ENCODE measurements around the gene PKD2L1. TPM values are rescaled to one million over a fixed set of nuclear protein-coding genes. Genes with fewer than 3 reads are reported as not detected.
"Not testable (repeated sequence)": the region's sequence is repeated elsewhere in the genome, so short reads cannot be mapped to it uniquely, and the experiment has no call there.

The PKD2L1 gene
- total RNA-seq: under 1 TPM in 1 of 2 donors, not detected in 1; 0.44 TPM
- long read RNA-seq: 0 reads

GRCh38 chr10:100330079-100330478, at the start of gene PKD2L1:
Gene PKD2L1, minus strand, starts transcription at chr10:100330228. Its CDS starts 125 bp downstream, at chr10:100330103.
- ATAC-seq (no peak), DNase-seq (no peak)
- intact Hi-C loops (cut with DNase I): loop anchor here in 1 of 2 donors (10.0 kb wide), 1 partner anchor 545 kb away; no protein-coding TSS in a partner anchor

GRCh38 chr10:100377830-100378229, 47.8 kb upstream of the PKD2L1 start:
- no peak for ATAC-seq
- DNase-seq: no peak
- intact Hi-C loops (cut with DNase I): no loop called here

- intact Hi-C loops (cut with DNase I); ATAC-seq: not testable (repeated sequence)
Measured at GRCh38 chr10:100376656-100377055, 46.6 kb upstream of the PKD2L1 start.

GRCh38 chr10:100374677-100375353, 44.8 kb upstream of the PKD2L1 start:
- intact Hi-C loops (cut with DNase I); DNase-seq; ATAC-seq: not testable (repeated sequence)

More at GRCh38 chr10:100376656-100377055, 46.6 kb upstream of the PKD2L1 start:
- DNase-seq: not testable (repeated sequence)

GRCh38 chr10:100374200-100374655, 44.2 kb upstream of the PKD2L1 start:
- intact Hi-C loops (cut with DNase I): no loop called here
- DNase-seq (no peak), ATAC-seq (no peak)

- intact Hi-C loops (cut with DNase I): no loop called here
- DNase-seq: peak; percentile 98
- ATAC-seq: peak; percentile 96 to 97
Measured at GRCh38 chr10:100373298-100374199, 43.5 kb upstream of the PKD2L1 start.

- ATAC-seq: no peak
- no peak for DNase-seq
- intact Hi-C loops (cut with DNase I): no loop called here
Measured at GRCh38 chr10:100372415-100373297, 42.6 kb upstream of the PKD2L1 start.

GRCh38 chr10:100371482-100372027, 41.5 kb upstream of the PKD2L1 start:
- ATAC-seq: no peak
- intact Hi-C loops (cut with DNase I): no loop called here
- no peak for DNase-seq

- intact Hi-C loops (cut with DNase I): no loop called here
- peak; percentile 46 to 75 for ATAC-seq
Measured at GRCh38 chr10:100370714-100371481, 40.9 kb upstream of the PKD2L1 start.

GRCh38 chr10:100368721-100369120, 38.7 kb upstream of the PKD2L1 start:
- no peak for ATAC-seq
- intact Hi-C loops (cut with DNase I): no loop called here
- no peak for DNase-seq

More at GRCh38 chr10:100370714-100371481, 40.9 kb upstream of the PKD2L1 start:
- peak; percentile 88 for DNase-seq

GRCh38 chr10:100364735-100365391, 34.8 kb upstream of the PKD2L1 start:
- intact Hi-C loops (cut with DNase I): no loop called here
- ATAC-seq (peak; percentile 72 to 89), DNase-seq (peak; percentile 80)

GRCh38 chr10:100364175-100364574, 34.1 kb upstream of the PKD2L1 start:
- ATAC-seq (no peak), DNase-seq (no peak)
- intact Hi-C loops (cut with DNase I): no loop called here

GRCh38 chr10:100362570-100363496, 32.8 kb upstream of the PKD2L1 start:
- intact Hi-C loops (cut with DNase I): no loop called here
- ATAC-seq (peak in 1 of 2 donors; percentile 46), DNase-seq (no peak)

GRCh38 chr10:100360234-100360633, 30.2 kb upstream of the PKD2L1 start:
- ATAC-seq (peak in 1 of 2 donors; percentile 2), DNase-seq (no peak)
- intact Hi-C loops (cut with DNase I): no loop called here

- DNase-seq (peak; percentile 42), ATAC-seq (peak; percentile 14 to 63)
- intact Hi-C loops (cut with DNase I): no loop called here
Measured at GRCh38 chr10:100359529-100360150, 29.6 kb upstream of the PKD2L1 start.

GRCh38 chr10:100359030-100359432, 29.0 kb upstream of the PKD2L1 start:
- peak in 1 of 2 donors; percentile 8 for ATAC-seq

More at GRCh38 chr10:100359030-100359432, 29.0 kb upstream of the PKD2L1 start:
- intact Hi-C loops (cut with DNase I): no loop called here
- no peak for DNase-seq

All from left cardiac atrium (tissue), 4 donors.